Measurements from ENCODE around the gene TRIM24.
A peak's percentile ranks its signal among the peaks of the same experiment; 100 is the strongest.
"Not testable (repeated sequence)": the region's sequence is repeated elsewhere in the genome, so short reads cannot be mapped to it uniquely, and the experiment has no call there.

Gene TRIM24

GRCh38 chr7:138458576-138459412 lies 1.3 kb upstream of the TRIM24 start:
- no peaks in the 10 kb centered on the region for H3K4me1 ChIP-seq
- TF ChIP-seq CTCF (IDR thresholded peaks at IDR 0.05; ENCODE audit: low read depth, low read length): no peak
- H3K9me3 ChIP-seq: no peaks in the 10 kb centered on the region
- no peak for DNase-seq
- no peak overlapping the region for H3K4me3 ChIP-seq (ENCODE audit: low read depth, low read length)
- H3K36me3 ChIP-seq: peaks cover 12% of the 10 kb centered on the region
- H3K27me3 ChIP-seq: no peaks in the 10 kb centered on the region

- Histone ChIP-seq H3K9me3 (no peaks in the 10 kb centered on the region), H3K27me3 (no peaks in the 10 kb centered on the region), H3K4me1 (no peaks in the 10 kb centered on the region), H3K4me3 (ENCODE audit: low read depth, low read length) (peak overlapping the region; percentile 51), H3K36me3 (peaks cover 14% of the 10 kb centered on the region)
- peak; percentile 98 for DNase-seq
- 0 out of 2 replicates have a peak, but pooled peaks have one; percentile 13 for TF ChIP-seq CTCF (IDR thresholded peaks at IDR 0.05; ENCODE audit: low read depth, low read length)
Measured at GRCh38 chr7:138459413-138460175, 465 bp upstream of the TRIM24 start.

DNA sequence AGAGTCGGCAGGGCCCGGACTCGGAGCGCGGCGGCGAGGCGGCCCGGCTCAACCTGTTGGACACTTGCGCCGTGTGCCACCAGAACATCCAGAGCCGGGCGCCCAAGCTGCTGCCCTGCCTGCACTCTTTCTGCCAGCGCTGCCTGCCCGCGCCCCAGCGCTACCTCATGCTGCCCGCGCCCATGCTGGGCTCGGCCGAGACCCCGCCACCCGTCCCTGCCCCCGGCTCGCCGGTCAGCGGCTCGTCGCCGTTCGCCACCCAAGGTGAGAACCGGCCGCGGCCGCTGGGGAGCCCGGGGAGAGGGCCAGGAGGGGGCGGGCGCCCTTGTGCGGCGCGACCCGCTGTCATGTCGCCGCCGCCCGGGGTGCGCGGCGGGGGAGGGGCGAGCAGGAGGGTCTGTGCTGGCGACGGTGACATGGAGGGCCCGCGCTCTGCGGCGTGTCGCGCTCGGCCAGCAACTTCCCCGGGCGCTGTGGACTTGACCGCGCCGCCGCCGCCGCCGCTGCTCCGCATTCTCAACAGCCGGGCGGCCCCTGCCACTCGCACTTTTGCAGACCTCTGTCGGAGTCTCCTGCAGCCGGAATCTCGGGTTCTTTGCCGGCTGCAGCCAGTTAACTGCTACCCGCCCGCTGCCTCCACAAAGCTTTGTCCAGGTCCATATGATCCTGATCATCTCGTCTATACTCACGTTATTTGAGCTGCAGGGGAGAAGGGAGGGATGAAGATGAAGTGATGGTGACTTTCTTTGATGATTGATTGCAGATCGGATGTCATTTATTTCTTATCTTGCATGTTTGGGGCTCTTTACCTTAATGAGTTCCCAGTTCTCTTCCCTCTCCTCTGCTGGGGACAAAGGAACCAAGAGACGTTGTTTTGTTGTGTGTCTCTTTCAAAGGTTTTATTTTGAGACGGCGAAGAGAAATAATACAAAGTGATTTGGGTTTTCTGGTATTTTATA lies 869 bp downstream of the TRIM24 start:
- Histone ChIP-seq H3K27me3 (no peaks in the 10 kb centered on the region), H3K36me3 (peaks cover 20% of the 10 kb centered on the region), H3K9me3 (no peaks in the 10 kb centered on the region), H3K4me3 (ENCODE audit: low read depth, low read length) (peak overlapping the region; percentile 85), H3K4me1 (no peaks in the 10 kb centered on the region)
- TF ChIP-seq CTCF (IDR thresholded peaks at IDR 0.05; ENCODE audit: low read depth, low read length): no peak
- peak; percentile 88 for DNase-seq

- H3K36me3 ChIP-seq: peaks cover 20% of the 10 kb centered on the region
- H3K4me3 ChIP-seq (ENCODE audit: low read depth, low read length); DNase-seq; H3K27me3 ChIP-seq; H3K9me3 ChIP-seq; H3K4me1 ChIP-seq: not testable (repeated sequence)
Measured at GRCh38 chr7:138463291-138463618, 3.2 kb downstream of the TRIM24 start.

- Histone ChIP-seq H3K9me3 (no peaks in the 10 kb centered on the region), H3K4me3 (ENCODE audit: low read depth, low read length) (no peak overlapping the region), H3K4me1 (no peaks in the 10 kb centered on the region; the same call in 1 of the 2 replicates), H3K36me3 (peaks cover 20% of the 10 kb centered on the region), H3K27me3 (no peaks in the 10 kb centered on the region)
- TF ChIP-seq CTCF (IDR thresholded peaks at IDR 0.05; ENCODE audit: low read depth, low read length): no peak
- DNase-seq: no peak
Measured at GRCh38 chr7:138465046-138465445, 5.0 kb downstream of the TRIM24 start.

GRCh38 chr7:138466069-138466756 lies 6.2 kb downstream of the TRIM24 start:
- not testable (repeated sequence) for DNase-seq; H3K4me1 ChIP-seq; H3K27me3 ChIP-seq; H3K9me3 ChIP-seq; H3K4me3 ChIP-seq (ENCODE audit: low read depth, low read length)
- peaks cover 15% of the 10 kb centered on the region for H3K36me3 ChIP-seq

Data from BE2C (cell line).